Hepatocyte (in vitro differentiated cells): ENCODE data around the gene LRP1B. TPM values are rescaled to one million over a fixed set of nuclear protein-coding genes. Genes with fewer than 3 reads are reported as not detected.

ENCODE experiments used
- DNase-seq: peaks from one replicate; pipeline ENCODE4 v3.0.0-alpha.2; 2016; ENCODE audit warnings: low spot score
- H2AFZ ChIP-seq: fragments of 200-600 bp; sonication (generic); 2 replicates; pipeline ENCODE4 v1.6.0; 2016; ENCODE audit warnings: antibody characterized with exemption, mild to moderate bottlenecking
- H3K27ac ChIP-seq: fragments of 200-600 bp; sonication (generic); 2 replicates; pipeline ENCODE4 v1.5.1; 2016; ENCODE audit warnings: mild to moderate bottlenecking
- H3K27me3 ChIP-seq: fragments of 200-600 bp; sonication (generic); 2 replicates; pipeline ENCODE4 v1.6.1; 2016
- H3K36me3 ChIP-seq: fragments of 200-600 bp; sonication (generic); replicated peaks from 2 replicates; pipeline ENCODE4 v1.5.1; 2016; ENCODE audit warnings: low read depth; ENCODE audit not compliant: insufficient read depth
- H3K4me1 ChIP-seq: fragments of 200-600 bp; sonication (generic); 2 replicates; pipeline ENCODE4 v1.5.1; 2016; ENCODE audit warnings: mild to moderate bottlenecking, moderate library complexity; ENCODE audit not compliant: insufficient read depth
- H3K4me2 ChIP-seq: fragments of 200-600 bp; sonication (generic); 2 replicates; pipeline ENCODE4 v1.6.0; 2016
- H3K4me3 ChIP-seq: fragments of 200-600 bp; sonication (generic); 2 replicates; pipeline ENCODE4 v1.5.1; 2016; ENCODE audit warnings: mild to moderate bottlenecking
- H3K79me2 ChIP-seq: fragments of 200-600 bp; sonication (generic); 2 replicates; pipeline ENCODE4 v1.6.0; 2017; ENCODE audit warnings: mild to moderate bottlenecking
- H3K9me2 ChIP-seq: fragments of 200-600 bp; sonication (generic); replicated peaks from 2 replicates; pipeline ENCODE4 v1.6.0; 2017; ENCODE audit warnings: mild to moderate bottlenecking; ENCODE audit not compliant: insufficient read depth
- H3K9me3 ChIP-seq: fragments of 200-600 bp; sonication (generic); 2 replicates; pipeline ENCODE4 v1.5.1; 2016; ENCODE audit warnings: low read depth, mild to moderate bottlenecking
- H4K20me1 ChIP-seq: fragments of 200-600 bp; sonication (generic); 2 replicates; pipeline ENCODE4 v1.6.0; 2016; ENCODE audit warnings: mild to moderate bottlenecking; ENCODE audit not compliant: insufficient read depth, poor library complexity, severe bottlenecking
- EZH2 ChIP-seq: fragments of 200-600 bp; sonication (generic); IDR thresholded peaks from 2 replicates; pipeline ENCODE4 v1.6.1; 2016; ENCODE audit warnings: antibody characterized with exemption, mild to moderate bottlenecking, borderline replicate concordance
- EZH2phosphoT487 ChIP-seq: fragments of 200-600 bp; sonication (generic); IDR thresholded peaks from one replicate; pipeline ENCODE4 v1.6.1; 2018; ENCODE audit warnings: antibody characterized with exemption, mild to moderate bottlenecking, low read depth, moderate library complexity; ENCODE audit not compliant: unreplicated experiment, severe bottlenecking
- WGBS: methylation state at CpG from one replicate; pipeline ENCODE4 v1.1.6; 2016; ENCODE audit warnings: low lambda C conversion rate; ENCODE audit errors: missing lambda C conversion rate; 5-methylcytosine and 5-hydroxymethylcytosine counted together
- polyA plus RNA-seq: library from polyadenylated mRNA; unstranded; fragments of >200 nt; fragmentation: Nextera tagmentation; extraction: Ambion mirVana; gene quantifications from 2 replicates; pipeline ENCODE4 v1.2.1, GENCODE V29; 2016
- total RNA-seq: library from RNA; depleted of rRNA; stranded (reverse); fragments of >200 nt; gene quantifications from 2 replicates; pipeline ENCODE4 v1.2.3, GENCODE V29; 2014
- TF ChIP-seq, protein P1 (sequence below): fragments of 200-600 bp; sonication (generic); IDR thresholded peaks from 2 replicates; pipeline ENCODE4 v1.5.1; 2016; ENCODE audit warnings: antibody characterized with exemption, mild to moderate bottlenecking; ENCODE audit not compliant: poor library complexity

Gene LRP1B
- total and polyA plus RNA-seq, 2 experiments from 2014 or later: 0.65 to 2.0 TPM

DNA sequence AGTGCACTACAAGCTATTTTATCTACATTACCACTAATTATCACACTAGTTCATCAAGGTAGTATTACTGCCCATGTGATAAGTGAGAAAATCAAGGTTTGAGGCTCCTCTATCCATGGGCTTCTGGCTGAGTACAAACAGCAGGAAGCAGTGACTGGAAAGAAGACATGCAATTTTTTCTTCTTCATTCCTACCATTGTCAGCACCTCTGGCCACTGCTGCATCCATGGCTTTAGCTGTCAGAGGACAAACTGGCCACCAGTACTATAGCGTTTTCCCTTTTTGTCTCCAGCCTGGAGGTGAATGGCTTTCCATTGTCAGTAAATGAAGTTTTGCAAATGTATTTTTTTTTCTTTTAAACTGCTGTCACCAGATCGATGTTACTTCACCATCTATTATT, 674.9 kb downstream of the LRP1B start:
- Histone ChIP-seq H3K9me2 (no peaks in the 10 kb centered on the region), H3K36me3 (no peaks in the 10 kb centered on the region), H3K9me3 (no peaks in the 10 kb centered on the region), H3K4me2 (no peak overlapping the region), H3K4me1 (no peaks in the 10 kb centered on the region), H3K27me3 (no peaks in the 10 kb centered on the region), H3K79me2 (no peaks in the 10 kb centered on the region), H3K27ac (no peak overlapping the region), H4K20me1 (no peaks in the 10 kb centered on the region), H2AFZ (no peak overlapping the region), H3K4me3 (no peak overlapping the region)
- WGBS: 59% methylated on average over 2 of the region's 2 CpGs
- no peak for DNase-seq
- TF ChIP-seq EZH2: no peak
- TF ChIP-seq, protein P1, sequence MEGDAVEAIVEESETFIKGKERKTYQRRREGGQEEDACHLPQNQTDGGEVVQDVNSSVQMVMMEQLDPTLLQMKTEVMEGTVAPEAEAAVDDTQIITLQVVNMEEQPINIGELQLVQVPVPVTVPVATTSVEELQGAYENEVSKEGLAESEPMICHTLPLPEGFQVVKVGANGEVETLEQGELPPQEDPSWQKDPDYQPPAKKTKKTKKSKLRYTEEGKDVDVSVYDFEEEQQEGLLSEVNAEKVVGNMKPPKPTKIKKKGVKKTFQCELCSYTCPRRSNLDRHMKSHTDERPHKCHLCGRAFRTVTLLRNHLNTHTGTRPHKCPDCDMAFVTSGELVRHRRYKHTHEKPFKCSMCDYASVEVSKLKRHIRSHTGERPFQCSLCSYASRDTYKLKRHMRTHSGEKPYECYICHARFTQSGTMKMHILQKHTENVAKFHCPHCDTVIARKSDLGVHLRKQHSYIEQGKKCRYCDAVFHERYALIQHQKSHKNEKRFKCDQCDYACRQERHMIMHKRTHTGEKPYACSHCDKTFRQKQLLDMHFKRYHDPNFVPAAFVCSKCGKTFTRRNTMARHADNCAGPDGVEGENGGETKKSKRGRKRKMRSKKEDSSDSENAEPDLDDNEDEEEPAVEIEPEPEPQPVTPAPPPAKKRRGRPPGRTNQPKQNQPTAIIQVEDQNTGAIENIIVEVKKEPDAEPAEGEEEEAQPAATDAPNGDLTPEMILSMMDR: no peak
- TF ChIP-seq EZH2phosphoT487: no peak

DNA sequence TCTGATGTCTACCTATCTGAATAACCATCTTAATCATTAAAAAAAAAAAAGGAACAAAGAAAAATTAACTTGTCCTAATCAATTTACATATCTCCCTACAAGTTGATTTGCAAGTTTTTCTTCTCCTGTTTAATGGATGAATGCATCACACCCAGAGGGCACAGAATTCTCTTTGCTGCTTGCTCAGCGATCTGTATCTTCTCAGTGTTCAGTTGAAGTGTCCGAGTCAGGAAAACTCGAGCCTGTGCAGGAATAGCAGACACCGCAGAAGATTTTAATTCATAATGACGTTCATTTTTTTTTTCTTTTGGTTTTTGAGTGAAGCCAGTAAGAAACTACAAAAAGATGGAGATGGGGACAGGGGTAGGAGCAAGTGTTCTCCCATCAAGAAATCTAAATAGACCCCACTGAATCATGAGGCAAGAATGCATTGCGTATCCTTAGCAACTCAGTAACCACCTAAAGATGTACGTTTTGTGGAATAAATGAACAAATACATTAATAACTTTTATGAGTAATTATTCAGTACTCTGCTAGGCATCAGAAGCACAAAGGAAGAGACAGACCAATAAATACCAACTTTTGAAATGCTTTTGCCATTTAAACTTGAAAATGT, 675.5 kb downstream of the LRP1B start:
- H3K9me2 ChIP-seq: no peaks in the 10 kb centered on the region
- no peaks in the 10 kb centered on the region for H3K4me1 ChIP-seq
- no peak overlapping the region for H3K4me3 ChIP-seq
- H3K4me2 ChIP-seq: no peak overlapping the region
- DNase-seq: no peak
- H3K9me3 ChIP-seq: no peaks in the 10 kb centered on the region
- no peaks in the 10 kb centered on the region for H3K79me2 ChIP-seq
- no peaks in the 10 kb centered on the region for H4K20me1 ChIP-seq
- no peak for TF ChIP-seq EZH2
- no peak for TF ChIP-seq EZH2phosphoT487
- TF ChIP-seq, protein P1: no peak
- no peak overlapping the region for H3K27ac ChIP-seq
- 59% methylated on average over 7 of the region's 7 CpGs for WGBS
- H3K36me3 ChIP-seq: no peaks in the 10 kb centered on the region
- H2AFZ ChIP-seq: no peak overlapping the region
- H3K27me3 ChIP-seq: no peaks in the 10 kb centered on the region

- Histone ChIP-seq H3K4me3 (no peak overlapping the region), H2AFZ (no peak overlapping the region), H3K27ac (no peak overlapping the region), H3K9me3 (no peaks in the 10 kb centered on the region), H3K36me3 (no peaks in the 10 kb centered on the region), H3K79me2 (no peaks in the 10 kb centered on the region), H3K27me3 (no peaks in the 10 kb centered on the region), H3K9me2 (no peaks in the 10 kb centered on the region), H3K4me1 (no peaks in the 10 kb centered on the region), H3K4me2 (no peak overlapping the region), H4K20me1 (no peaks in the 10 kb centered on the region)
- 94% methylated on average over 17 of the region's 17 CpGs for WGBS
- no peak for DNase-seq
- TF ChIP-seq EZH2: no peak
- TF ChIP-seq, protein P1: no peak
- TF ChIP-seq EZH2phosphoT487: no peak
Measured at GRCh38 chr2:141440072-141440635, 690.7 kb downstream of the LRP1B start.
